ENCODE measurements around the gene PRSS2.
A peak's percentile ranks its signal among the peaks of the same experiment; 100 is the strongest.
"Not testable (repeated sequence)": the region's sequence is repeated elsewhere in the genome, so short reads cannot be mapped to it uniquely, and the experiment has no call there.

PRSS2 gene

GRCh38 chr7:142773937-142774744 is 3.4 kb downstream of the PRSS2 start:
- no peaks in the 10 kb centered on the region for H4K20me1 ChIP-seq
- H3K9me3 ChIP-seq = no peaks in the 10 kb centered on the region
- H3K36me3 ChIP-seq = no peaks in the 10 kb centered on the region
- no peak overlapping the region for H3K9ac ChIP-seq
- H3K4me2 ChIP-seq = no peak overlapping the region
- peaks cover 17% of the 10 kb centered on the region for H3K4me1 ChIP-seq
- H3K4me3 ChIP-seq = no peak overlapping the region
- TF ChIP-seq Cebpa-rat (IDR thresholded peaks at IDR 0.05) = no peak
- H3K27ac ChIP-seq = no peak overlapping the region
- no peaks in the 10 kb centered on the region for H3K27me3 ChIP-seq

- Histone ChIP-seq H3K9me3 (no peaks in the 10 kb centered on the region), H3K27me3 (no peaks in the 10 kb centered on the region), H4K20me1 (no peaks in the 10 kb centered on the region), H3K9ac (no peak overlapping the region), H3K4me2 (no peak overlapping the region), H3K27ac (no peak overlapping the region), H3K36me3 (no peaks in the 10 kb centered on the region), H3K4me3 (no peak overlapping the region), H3K4me1 (peaks cover 17% of the 10 kb centered on the region)
- TF ChIP-seq Cebpa-rat (IDR thresholded peaks at IDR 0.05) = no peak
These were observed 4.1 kb downstream of the PRSS2 start for GRCh38 chr7:142774826-142775225.

- not testable (repeated sequence) for H3K9ac ChIP-seq, H3K9me3 ChIP-seq, H3K4me3 ChIP-seq, H4K20me1 ChIP-seq, H3K27me3 ChIP-seq, H3K27ac ChIP-seq, H3K36me3 ChIP-seq, H3K4me2 ChIP-seq
- H3K4me1 ChIP-seq = peaks cover 12% of the 10 kb centered on the region
These were observed 4.8 kb downstream of the PRSS2 start for GRCh38 chr7:142775351-142776115.

GRCh38 chr7:142776206-142776844 is 5.6 kb downstream of the PRSS2 start:
- Histone ChIP-seq H3K36me3 (no peaks in the 10 kb centered on the region), H3K4me1 (peaks cover 4% of the 10 kb centered on the region), H4K20me1 (no peaks in the 10 kb centered on the region), H3K27ac (no peak overlapping the region), H3K9me3 (no peaks in the 10 kb centered on the region), H3K27me3 (no peaks in the 10 kb centered on the region), H3K4me3 (no peak overlapping the region), H3K9ac (no peak overlapping the region), H3K4me2 (no peak overlapping the region)
- no peak for TF ChIP-seq Cebpa-rat (IDR thresholded peaks at IDR 0.05)

GRCh38 chr7:142776845-142777225 is 6.1 kb downstream of the PRSS2 start:
- not testable (repeated sequence) for H3K9me3 ChIP-seq, H4K20me1 ChIP-seq, H3K4me3 ChIP-seq, H3K9ac ChIP-seq, H3K4me1 ChIP-seq, H3K27me3 ChIP-seq, H3K27ac ChIP-seq, H3K36me3 ChIP-seq, H3K4me2 ChIP-seq

- Histone ChIP-seq H3K4me1 (no peaks in the 10 kb centered on the region), H3K36me3 (no peaks in the 10 kb centered on the region), H3K27me3 (no peaks in the 10 kb centered on the region), H3K9ac (no peak overlapping the region), H3K4me2 (no peak overlapping the region), H3K27ac (no peak overlapping the region), H3K4me3 (no peak overlapping the region), H4K20me1 (no peaks in the 10 kb centered on the region), H3K9me3 (no peaks in the 10 kb centered on the region)
- no peak for TF ChIP-seq Cebpa-rat (IDR thresholded peaks at IDR 0.05)
These were observed 6.5 kb downstream of the PRSS2 start for GRCh38 chr7:142777318-142777717.

GRCh38 chr7:142782922-142783900 is 12.4 kb downstream of the PRSS2 start:
- H3K4me2 ChIP-seq = peak overlapping the region; percentile 87

GRCh38 chr7:142784096-142784495 is 13.3 kb downstream of the PRSS2 start:
- no peaks in the 10 kb centered on the region for H3K9me3 ChIP-seq
- no peak overlapping the region for H3K4me3 ChIP-seq
- peaks cover 7% of the 10 kb centered on the region; the same call in 1 of the 2 replicates for H3K4me1 ChIP-seq
- H3K36me3 ChIP-seq = no peaks in the 10 kb centered on the region
- no peak overlapping the region for H3K4me2 ChIP-seq
- no peaks in the 10 kb centered on the region for H4K20me1 ChIP-seq
- peaks cover 4% of the 10 kb centered on the region for H3K27me3 ChIP-seq
- no peak for TF ChIP-seq Cebpa-rat (IDR thresholded peaks at IDR 0.05)
- H3K9ac ChIP-seq = no peak overlapping the region
- no peak overlapping the region for H3K27ac ChIP-seq

More at GRCh38 chr7:142782922-142783900, 12.4 kb downstream of the PRSS2 start:
- TF ChIP-seq Cebpa-rat (IDR thresholded peaks at IDR 0.05) = no peak
- Histone ChIP-seq H3K4me1 (peaks cover 7% of the 10 kb centered on the region; the same call in 1 of the 2 replicates), H4K20me1 (no peaks in the 10 kb centered on the region), H3K36me3 (no peaks in the 10 kb centered on the region), H3K9me3 (no peaks in the 10 kb centered on the region), H3K27me3 (peaks cover 4% of the 10 kb centered on the region), H3K4me3 (peak overlapping the region; percentile 64), H3K9ac (peak overlapping the region; percentile 55), H3K27ac (no peak overlapping the region)

GRCh38 chr7:142784716-142785115 is 13.9 kb downstream of the PRSS2 start:
- Histone ChIP-seq H3K4me2 (no peak overlapping the region), H3K36me3 (no peaks in the 10 kb centered on the region), H4K20me1 (no peaks in the 10 kb centered on the region), H3K27ac (no peak overlapping the region), H3K9me3 (no peaks in the 10 kb centered on the region), H3K4me1 (peaks cover 7% of the 10 kb centered on the region; the same call in 1 of the 2 replicates), H3K27me3 (peaks cover 4% of the 10 kb centered on the region), H3K4me3 (no peak overlapping the region), H3K9ac (no peak overlapping the region)
- no peak for TF ChIP-seq Cebpa-rat (IDR thresholded peaks at IDR 0.05)
